ENCODE data around the gene GAREM2.

The GAREM2 gene

DNA sequence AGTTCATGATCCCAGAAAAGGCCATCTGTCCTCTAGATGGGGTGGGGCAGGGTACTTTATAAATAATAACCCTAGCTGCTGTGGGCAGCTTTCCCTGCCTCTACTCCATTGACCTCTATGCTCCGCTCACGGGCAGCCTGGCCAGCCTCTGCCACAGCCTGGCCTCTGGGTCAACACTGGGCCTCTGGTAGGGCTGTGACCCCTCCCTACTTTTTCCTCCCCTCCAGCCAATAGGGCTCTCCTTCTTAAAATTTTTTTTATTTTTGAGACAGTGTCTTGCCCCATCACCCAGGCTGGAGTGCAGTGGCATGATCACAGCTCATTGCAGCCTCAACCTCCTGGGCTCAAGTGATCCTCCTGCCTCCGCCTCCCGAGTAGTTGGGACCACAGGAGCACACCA is 4.1 kb upstream of the GAREM2 start:
- DNase-seq = peak in 1 of 10 donors; percentile 28
- intact Hi-C loops (cut with DNase I) = no loop called here

DNA sequence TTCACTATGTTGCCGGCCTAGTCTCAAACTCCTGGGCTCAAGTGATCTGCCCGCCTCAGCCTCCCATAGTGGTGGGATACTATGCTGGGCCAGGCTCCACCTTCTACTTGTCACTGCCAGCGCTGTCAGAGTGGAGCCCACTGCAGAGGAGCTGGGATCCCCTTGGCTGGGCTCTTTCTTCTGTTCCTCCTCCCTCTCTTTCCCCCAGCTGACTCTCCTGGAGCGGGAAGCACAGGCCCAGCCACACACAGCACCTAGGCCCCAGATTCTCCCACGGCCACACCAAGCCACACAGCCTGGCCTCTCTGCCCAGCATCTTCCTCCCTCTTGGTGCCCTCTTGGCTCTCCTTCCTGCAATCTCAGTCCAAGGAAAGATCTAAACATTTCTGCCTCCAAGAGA is 3.7 kb upstream of the GAREM2 start:
- peak in 1 of 10 donors; percentile 38 for DNase-seq
- intact Hi-C loops (cut with DNase I) = no loop called here

DNA sequence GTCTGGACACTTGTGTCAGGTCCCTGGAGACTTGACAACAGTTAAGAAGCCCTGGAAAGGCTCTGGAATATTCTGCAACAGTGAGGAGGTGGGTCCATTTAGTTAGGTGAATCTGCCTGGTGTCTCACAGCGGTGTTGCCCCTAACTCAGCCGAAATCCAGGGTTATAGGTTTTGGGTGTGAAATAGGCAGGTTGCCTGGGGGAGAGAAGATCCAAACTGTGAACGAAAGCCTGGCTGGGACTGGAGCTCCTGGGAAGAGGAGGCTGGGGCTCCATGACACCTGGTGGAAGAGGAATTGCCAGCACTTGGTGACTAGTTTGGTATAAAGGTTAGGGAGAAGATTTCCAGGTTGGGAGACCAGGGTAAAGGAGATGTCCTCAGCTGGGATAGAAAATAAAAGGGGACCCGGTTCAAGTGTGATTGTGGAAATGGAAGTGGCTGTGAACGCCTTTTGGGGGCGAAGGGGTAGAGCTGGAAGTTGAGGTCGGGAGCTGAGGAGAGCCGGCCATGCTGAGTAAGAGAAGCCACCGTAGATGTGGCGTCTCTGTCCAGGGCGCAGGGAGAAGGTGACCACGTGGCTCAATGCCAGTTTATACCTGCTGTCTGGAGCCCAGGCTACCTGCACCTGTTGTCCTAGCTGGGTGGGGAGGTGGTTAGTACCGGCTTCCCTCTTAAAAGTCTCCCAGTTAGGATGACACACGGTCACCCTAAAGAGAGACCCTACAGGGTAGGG is 3.0 kb upstream of the GAREM2 start:
- intact Hi-C loops (cut with DNase I) = no loop called here
- DNase-seq = peak in 1 of 10 donors; percentile 42

DNA sequence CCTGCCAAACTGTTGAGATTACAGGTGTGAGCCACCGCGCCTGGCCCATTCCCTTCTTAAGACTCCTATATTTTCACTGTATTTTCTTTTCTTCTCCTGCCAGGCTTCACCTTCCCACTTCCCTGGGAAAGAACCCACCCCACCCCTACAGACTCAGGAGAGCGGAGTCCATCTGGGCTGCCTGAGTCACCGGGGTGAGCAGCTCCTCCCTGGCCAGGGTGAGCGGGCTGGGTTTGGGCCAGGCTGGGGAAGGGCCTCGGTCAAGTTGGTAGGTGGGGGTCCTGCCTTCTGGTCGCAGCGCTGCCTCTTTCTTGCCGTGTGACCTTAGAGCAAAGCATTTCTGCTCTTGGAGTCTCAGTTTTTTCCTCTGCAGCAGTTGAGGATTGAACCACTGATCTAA is 2.1 kb upstream of the GAREM2 start:
- intact Hi-C loops (cut with DNase I) = no loop called here
- DNase-seq = peak in 1 of 10 donors; percentile 40

DNA sequence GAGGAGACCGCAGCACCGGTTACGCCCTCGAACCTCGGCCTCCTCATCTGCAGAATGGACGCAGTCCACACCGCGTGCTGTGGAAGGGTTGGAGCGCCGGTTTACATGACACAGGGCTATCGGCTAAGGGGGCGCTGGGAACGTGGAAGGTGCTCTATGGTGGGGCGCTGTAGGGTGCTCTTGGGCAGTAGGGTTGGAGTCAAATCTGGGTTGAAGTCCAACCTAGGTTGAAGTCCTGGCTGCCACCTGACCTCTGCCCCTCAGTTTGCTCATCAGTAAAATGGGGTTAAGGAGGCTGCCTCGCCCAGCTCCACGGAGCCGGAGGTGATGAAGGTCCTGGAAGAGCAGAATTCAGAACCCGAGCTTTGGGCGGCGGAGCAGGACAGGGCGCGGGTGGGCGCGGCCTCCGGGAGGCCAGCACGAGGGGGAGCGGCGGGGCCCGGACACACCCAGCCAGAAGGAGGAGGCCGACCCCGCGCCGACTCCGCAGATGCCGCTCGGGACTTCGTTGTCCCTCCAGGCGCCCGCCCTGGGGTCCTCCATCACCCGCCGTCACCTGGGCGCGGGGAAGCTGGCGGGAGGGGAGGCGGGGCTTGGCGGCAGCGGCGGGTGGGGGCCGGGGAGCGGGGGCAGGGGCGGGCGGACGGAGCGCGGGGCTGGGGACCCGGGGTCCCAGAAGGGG is 558 bp upstream of the GAREM2 start:
- DNase-seq = peak in 1 of 10 donors; percentile 74
- intact Hi-C loops (cut with DNase I) = no loop called here

DNA sequence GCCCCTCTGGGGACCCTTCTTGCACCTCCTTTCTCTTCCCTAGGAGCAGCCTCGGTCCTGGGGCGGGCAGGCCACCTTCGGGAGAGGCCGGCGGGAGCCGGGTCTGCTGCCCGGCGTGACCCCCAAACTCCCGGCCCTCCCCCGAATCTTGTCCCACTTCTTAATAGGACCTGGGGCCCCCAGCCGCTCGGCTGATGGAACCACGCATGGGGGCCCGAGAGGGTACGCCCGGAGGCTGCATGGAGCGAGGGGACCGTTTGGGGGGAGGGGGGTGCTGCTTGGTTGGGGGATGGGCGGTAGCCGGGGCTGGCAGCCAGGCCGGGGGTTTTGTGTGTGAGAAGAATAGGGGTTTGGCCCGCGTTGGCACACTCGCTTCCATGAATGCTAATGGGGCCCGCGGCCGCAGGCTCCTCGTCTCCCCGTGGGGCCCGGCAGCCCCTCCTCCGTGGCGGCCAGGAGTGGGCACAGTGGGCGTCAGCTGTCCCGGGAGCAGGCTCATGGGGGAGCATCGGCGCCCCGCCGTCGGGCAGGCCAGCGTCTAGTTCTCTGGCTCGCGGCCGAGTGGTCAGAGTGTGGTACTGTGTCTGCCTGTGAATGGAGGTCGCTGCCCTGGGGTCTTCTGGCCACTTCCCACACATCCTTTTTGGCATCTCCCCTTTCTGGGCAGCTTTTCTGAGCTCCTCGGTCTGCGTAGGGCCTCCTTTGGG is 1.0 kb downstream of the GAREM2 start:
- DNase-seq = peak in 8 of 10 donors; percentile 36 to 88 (median 51)
- intact Hi-C loops (cut with DNase I) = no loop called here

DNA sequence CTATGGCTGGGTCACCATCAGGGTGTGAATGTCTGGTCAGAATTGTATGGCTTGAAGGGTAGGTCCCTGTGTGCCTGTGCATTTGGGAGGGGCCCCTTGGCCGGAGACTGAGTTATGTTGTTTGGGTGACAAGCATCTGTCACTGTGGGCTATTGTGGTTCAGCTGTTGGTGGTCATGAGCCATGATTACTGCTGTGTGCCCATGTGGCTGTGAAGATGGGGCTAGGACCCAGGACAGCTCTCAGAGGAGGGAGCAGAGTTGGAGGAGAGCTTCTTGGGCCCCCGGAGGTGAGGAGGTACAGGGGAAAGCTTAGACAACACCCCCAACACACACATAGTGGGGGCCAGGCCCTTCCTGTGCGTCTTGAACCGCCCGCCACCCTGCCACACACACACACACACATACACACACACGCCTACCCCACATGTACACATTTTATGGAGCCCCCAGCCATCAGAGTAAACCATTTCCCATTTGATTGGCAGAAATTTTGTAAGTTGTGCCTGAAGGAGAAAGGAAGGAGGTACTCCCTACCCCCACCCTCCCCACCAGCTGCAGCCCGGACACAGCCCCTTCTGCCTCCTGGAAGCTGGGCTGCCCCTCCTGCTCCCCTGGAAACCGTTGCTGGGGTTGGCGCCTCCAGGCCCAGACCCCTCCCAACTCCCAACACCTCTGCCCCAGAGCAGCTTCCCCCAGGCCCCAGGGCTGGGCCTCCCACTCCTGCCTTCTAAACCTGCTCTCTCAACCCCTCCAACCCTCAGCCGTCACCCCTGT is 2.0 kb downstream of the GAREM2 start:
- intact Hi-C loops (cut with DNase I) = no loop called here
- peak in 1 of 10 donors; percentile 70 for DNase-seq

DNA sequence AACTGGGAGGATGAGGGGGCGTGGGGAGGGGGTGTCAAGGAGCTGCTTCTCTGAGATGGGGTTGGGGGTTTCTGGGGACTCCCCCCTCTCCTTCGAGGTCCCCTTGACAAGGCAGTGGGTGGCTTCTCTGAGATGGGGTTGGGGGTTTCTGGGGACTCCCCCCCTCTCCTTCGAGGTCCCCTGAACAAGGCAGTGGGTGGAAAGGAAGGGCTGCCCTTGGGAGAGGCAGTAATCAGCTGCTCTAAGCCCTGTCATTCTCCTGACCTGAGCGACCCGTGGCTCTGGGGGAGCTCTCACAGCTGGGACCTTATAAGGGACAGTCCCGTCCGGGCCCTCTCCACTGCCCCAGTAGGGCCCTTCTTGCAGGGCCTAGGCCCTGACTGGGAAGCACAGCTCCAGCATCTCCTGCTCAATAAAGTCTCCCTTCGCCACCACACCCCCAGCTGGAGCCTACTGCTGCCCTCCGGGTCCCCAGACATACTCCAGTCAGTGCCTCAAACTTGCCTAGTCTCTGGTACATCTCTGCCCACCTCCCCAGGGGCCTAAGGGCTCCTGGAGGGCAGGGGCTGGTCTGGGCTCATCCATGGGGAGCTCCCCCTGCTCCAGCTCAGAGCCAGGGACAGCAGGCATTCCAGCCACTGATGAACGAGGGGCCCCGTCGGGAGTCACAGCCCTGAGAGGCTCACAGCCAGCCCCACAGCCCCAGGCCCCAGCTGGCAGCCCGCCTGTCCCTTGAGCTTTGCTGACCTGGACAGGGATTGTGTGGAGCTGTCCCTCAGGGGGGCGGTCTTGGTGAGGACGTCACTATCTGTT is 2.8 kb downstream of the GAREM2 start:
- peak in 1 of 10 donors; percentile 75 for DNase-seq
- intact Hi-C loops (cut with DNase I) = no loop called here

DNA sequence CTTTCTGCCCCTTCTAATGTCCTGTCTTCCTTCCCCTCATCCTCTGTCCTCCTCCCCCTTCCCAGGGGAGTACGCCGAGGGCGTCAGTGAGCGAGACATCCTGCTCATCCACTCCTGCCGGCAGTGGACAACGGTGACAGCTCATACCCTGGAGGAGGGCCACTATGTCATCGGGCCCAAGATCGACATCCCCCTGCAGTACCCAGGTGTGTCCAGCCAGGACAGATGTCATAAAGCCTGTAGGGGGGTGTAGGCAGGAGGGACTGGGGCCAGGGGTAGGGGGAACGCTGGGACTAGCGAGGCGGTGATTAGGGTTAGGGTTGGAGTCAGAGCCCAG is 3.4 kb downstream of the GAREM2 start:
- intact Hi-C loops (cut with DNase I) = no loop called here
- no peak for DNase-seq

DNA sequence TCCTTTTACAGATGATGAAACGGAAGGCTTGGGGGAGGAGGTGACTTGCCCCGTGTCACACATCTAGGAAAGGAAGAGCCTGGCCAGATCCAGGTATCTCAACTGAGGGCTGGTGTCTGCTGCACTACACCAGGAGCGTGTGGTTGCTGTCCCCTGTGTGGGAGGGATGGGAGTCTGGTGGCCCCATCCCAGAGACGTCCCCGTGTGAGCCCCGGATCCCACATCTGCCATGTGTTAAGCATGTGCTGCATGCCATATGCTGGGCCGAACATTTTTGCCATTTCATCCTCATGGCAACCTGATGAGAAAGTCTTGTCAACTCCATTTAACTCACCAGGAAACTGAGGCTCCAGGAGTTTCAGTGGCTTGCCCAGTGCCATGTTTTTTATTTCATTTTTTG is 4.2 kb downstream of the GAREM2 start:
- intact Hi-C loops (cut with DNase I) = no loop called here
- DNase-seq = peak in 1 of 10 donors; percentile 64

DNA sequence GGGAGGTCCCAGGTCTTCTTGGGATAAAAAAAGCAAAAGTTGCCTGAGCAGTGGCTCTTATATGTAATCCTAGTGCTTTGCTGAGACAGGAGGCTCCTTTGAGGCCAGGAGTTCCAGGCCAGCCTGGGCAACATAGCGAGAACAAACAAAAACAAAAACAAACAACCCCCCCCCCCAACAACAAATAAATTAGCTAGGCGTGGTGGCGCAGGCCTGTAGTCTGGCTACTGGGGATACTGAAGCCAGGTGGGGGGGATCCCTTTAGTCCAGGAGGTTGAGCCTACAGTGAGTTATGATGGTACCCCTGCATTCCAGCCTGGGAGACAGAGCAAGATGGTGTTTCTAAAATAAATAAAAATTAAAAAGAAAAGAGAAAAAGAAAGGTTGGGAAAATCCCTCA is 5.4 kb downstream of the GAREM2 start:
- DNase-seq = no peak
- intact Hi-C loops (cut with DNase I) = no loop called here

DNA sequence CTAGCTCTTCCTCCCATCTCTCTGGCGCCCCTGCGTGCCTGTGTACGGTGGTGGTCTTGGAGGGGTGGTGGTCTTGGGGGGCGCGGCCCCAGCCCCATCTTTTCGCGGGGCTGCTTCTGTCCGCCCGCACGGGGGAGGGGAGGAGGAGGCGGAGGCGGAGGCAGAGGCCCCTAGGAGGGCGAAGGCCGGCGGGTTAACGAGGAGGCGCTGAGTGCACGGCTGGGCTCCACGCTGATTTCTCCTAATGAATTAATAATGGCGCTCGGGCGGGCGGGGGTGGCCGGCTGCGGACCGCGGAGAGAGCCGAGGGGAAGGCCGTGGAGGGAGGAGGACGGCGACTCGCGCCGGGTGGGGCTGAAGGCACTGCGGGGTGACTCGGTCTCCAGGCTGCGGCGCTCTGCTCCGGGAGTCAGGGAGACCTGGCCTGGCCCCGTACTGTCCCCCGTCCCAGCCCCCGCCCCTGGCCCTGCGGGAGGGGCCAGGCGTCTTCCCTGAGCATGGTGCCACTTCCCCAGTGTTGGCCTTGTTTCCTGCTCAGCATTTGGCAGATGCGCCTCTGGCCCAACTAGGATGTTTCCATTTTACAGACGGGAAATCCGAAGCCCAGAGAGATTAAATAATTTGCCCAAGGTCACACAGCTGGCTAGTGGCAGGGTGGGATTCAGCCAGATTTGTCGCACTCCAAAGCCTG is 6.0 kb downstream of the GAREM2 start:
- intact Hi-C loops (cut with DNase I) = no loop called here
- DNase-seq = peak in 3 of 10 donors; percentile 56 to 89 (median 88)

DNA sequence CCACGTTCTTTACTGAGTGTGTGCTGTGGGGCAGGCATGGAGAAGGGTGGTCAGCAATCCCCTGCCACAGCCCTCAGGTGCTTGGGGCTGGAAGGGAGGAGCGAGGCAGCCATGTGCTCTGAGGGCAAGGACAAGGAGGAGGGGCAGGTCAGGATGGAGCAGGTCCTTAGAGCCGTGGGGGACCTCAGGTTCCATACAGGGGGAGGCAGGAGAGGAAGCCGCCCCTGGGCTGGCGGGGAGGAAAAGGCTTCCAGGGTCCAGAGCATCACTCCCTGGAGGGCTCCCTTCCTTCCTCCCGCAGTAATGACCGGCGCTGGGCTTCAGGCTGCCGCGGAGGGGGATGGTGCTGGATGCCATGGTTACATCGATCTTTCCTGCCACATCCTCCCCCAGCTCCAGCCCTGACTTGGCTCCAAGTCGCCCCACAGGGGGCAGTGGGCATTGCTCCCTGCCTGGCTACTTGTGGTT is 6.6 kb downstream of the GAREM2 start:
- peak in 4 of 10 donors; percentile 42 to 77 (median 65) for DNase-seq
- intact Hi-C loops (cut with DNase I) = no loop called here

DNA sequence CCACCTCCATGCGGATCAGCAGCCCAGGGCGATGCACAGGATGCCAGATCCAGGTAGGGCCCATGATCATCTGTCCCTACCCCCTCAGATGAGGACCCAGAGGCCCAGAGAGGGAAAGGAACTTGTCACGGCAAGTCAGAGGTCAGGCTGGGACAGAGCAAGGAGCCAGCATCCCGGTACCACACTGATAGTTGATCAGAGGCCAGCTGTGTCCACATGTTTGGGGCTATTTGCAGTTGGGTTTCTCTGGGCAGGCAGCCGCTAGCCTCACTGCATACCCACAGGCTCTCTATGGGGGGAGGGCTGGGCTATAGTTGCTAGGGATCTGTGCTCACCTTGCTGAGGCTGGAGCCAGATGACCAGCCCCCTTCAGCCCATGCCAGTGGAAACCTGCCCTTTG is 9.6 kb downstream of the GAREM2 start:
- no peak for DNase-seq

DNA sequence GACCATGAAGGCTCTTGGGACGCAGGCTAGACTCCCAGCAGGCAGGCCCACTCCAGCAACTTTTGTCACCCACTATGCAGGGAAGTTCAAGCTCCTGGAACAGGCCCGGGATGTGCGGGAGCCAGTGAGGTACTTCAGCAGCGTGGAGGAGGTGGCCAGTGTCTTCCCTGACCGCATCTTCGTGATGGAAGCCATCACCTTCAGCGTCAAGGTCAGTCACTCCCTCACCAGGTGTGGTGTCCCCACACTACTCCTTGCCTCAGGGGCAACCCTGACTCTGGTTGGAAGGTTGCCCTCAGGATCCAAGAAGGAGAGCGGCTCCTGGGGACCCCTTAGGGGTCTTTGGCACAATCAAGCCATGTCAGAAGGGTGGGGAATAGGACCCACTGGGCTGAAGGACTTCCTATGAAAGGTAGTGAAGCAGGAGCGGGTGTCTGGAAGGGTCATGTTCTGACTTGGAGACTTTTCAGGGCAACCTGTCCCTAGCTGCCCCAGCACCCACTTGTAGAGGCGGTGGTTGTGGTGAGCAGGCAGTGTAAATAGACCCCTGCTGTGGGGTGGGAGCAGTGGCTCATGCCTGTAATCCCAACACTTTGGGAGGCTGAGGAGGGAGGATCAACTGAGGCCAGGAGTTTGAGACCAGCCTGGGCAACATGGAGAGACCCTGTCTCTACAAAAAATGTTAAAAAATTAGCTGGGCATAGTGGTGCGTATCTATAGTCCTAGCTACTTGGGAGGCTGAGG is 10.2 kb downstream of the GAREM2 start:
- intact Hi-C loops (cut with DNase I) = no loop called here

More for the DNA sequence above, 9.6 kb downstream of the GAREM2 start:
- intact Hi-C loops (cut with DNase I) = no loop called here

DNA sequence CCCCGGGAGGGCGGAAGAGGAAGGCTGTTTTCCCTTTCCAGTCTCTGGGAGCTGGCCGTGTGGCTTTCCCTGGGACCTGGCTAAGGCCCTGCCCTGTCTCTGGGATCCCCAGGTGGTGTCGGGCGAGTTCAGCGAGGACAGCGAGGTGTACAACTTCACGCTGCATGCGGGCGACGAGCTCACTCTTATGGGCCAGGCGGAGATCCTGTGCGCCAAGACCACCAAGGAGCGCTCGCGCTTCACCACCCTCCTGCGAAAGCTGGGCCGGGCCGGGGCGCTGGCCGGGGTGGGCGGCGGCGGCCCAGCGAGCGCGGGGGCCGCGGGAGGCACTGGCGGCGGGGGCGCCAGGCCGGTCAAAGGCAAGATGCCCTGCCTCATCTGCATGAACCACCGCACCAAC is 11.2 kb downstream of the GAREM2 start:
- DNase-seq = peak in 1 of 10 donors; percentile 79
- intact Hi-C loops (cut with DNase I) = no loop called here

More for the DNA sequence above, 10.2 kb downstream of the GAREM2 start:
- DNase-seq = peak in 1 of 10 donors; percentile 12

DNA sequence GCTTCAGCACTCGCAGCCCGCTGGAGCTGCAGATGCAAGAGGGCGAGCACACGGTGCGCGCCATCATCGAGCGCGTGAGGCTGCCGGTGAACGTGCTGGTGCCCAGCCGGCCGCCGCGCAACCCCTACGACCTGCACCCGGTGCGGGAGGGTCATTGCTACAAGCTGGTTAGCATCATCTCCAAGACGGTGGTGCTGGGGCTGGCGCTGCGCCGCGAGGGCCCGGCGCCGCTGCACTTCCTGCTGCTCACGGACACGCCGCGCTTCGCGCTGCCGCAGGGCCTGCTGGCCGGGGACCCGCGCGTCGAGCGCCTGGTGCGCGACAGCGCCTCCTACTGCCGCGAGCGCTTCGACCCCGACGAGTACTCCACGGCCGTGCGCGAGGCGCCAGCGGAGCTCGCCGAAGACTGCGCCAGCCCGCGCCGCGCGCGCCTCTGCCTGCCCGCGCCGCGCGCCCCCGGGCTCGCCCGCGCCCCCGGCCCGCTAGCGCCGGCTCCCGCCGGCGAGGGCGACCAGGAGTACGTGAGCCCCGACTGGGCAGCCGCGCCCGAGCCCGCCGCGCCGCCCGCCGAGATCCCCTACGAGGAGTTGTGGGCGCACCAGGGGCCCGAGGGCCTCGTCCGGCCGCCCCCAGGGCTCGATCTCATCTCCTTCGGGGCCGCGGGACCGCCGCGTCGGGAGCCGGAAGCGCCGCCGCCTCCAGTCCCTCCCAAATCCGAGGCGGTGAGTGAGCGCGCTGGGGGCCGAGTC is 11.8 kb downstream of the GAREM2 start:
- peak in 1 of 10 donors; percentile 77 for DNase-seq
- intact Hi-C loops (cut with DNase I) = no loop called here
